HepG2 (cell line): ENCODE results near the gene CPLANE1. TPM values are rescaled to one million over a fixed set of nuclear protein-coding genes. Genes with fewer than 3 reads are reported as not detected.

Experiments used
- ATAC-seq: fragments of 200-7000 bp; cut with Tn5 transposase; 3 replicates; pipeline ENCODE4 v1.9.1; 2020; ENCODE audit warnings: mild to moderate bottlenecking, moderate library complexity
- BruUV-seq: library from RNA; stranded (reverse); fragments of 400-500 nt; replicated peaks from 2 replicates; lab custom pipeline; 2021; lab: Mats Ljungman, UMichigan
- CTCF ChIA-PET: fragments of 300-600 bp; formaldehyde crosslinking; extraction: SDS; loops from one replicate; lab custom pipeline; 2021; ENCODE audit warnings: low total read pairs, inconsistent platforms, low intra/inter-chr PET ratio; lab: Yijun Ruan, JAX
- POLR2A ChIA-PET: fragments of 350-600 bp; sonication (Branson Sonifier 250); formaldehyde crosslinking; loops from one replicate; lab custom pipeline; 2020; ENCODE audit warnings: antibody characterized with exemption, inconsistent platforms; lab: Yijun Ruan, JAX
- DNase-seq: peaks from one replicate; pipeline ENCODE4 v3.0.0-alpha.2; 2015; ENCODE audit warnings: low spot score
- FAIRE-seq: peaks from 3 replicates; lab custom pipeline; 2011; peaks lifted over from hg19 to GRCh38; lab: Jason Lieb, UNC
- H2AFZ ChIP-seq: one replicate; pipeline ENCODE4 v1.6.1; 2011; ENCODE audit warnings: low read length, inconsistent platforms
- H3K27ac ChIP-seq: fragments of 300-600 bp; 3 replicates; pipeline ENCODE4 v1.8.0; 2011; ENCODE audit warnings: mixed run types, mild to moderate bottlenecking, mixed read lengths, low read length, inconsistent platforms; ENCODE audit not compliant: insufficient read depth; ENCODE audit errors: extremely low read length
- H3K27me3 ChIP-seq, 2 experiments: fragments of 200-600 bp in 1 of 2; 2 replicates in 1 of 2; 3 replicates in 1 of 2; pipeline versions ENCODE4 v1.6.0 to v1.8.0; 2011; ENCODE audit warnings: low read length in 2 of 2, mild to moderate bottlenecking in 2 of 2, moderate library complexity in 2 of 2, inconsistent platforms in 1 of 2; ENCODE audit not compliant: insufficient read depth in 2 of 2, control insufficient read depth in 1 of 2
- H3K36me3 ChIP-seq, 2 experiments: fragments of 200-600 bp in 1 of 2; replicated peaks in 1 of 2; 2 replicates in 1 of 2; 3 replicates in 1 of 2; pipeline versions ENCODE4 v1.5.1 to v1.8.0; 2011; ENCODE audit warnings: low read length in 2 of 2, inconsistent platforms in 1 of 2; ENCODE audit not compliant: insufficient read depth in 2 of 2, control insufficient read depth in 1 of 2
- H3K4me1 ChIP-seq: 2 replicates; pipeline ENCODE4 v1.5.1; 2012; ENCODE audit warnings: low read length, inconsistent platforms; ENCODE audit not compliant: insufficient read depth
- H3K4me2 ChIP-seq: 2 replicates; pipeline ENCODE4 v1.6.0; 2011; ENCODE audit warnings: low read depth, low read length, inconsistent platforms
- H3K4me3 ChIP-seq, 3 experiments: fragments of 200-600 bp in 1 of 3; sonication (generic), shearing (Covaris generic) in 1 of 3; replicated peaks in 1 of 3; 2 replicates each; pipeline ENCODE4 v1.5.1; 2011 to 2016; ENCODE audit warnings: low read length in 3 of 3, inconsistent platforms in 2 of 3, low read depth in 2 of 3, mild to moderate bottlenecking in 2 of 3, control low read depth in 1 of 3, mixed read lengths in 1 of 3; ENCODE audit not compliant: insufficient read depth in 1 of 3
- H3K79me2 ChIP-seq: one replicate; pipeline ENCODE4 v1.6.1; 2011; ENCODE audit warnings: low read length, inconsistent platforms; ENCODE audit not compliant: insufficient read depth
- H3K9ac ChIP-seq: 2 replicates; pipeline ENCODE4 v1.6.0; 2011; ENCODE audit warnings: mild to moderate bottlenecking, low read depth, low read length, inconsistent platforms; ENCODE audit not compliant: insufficient read depth
- H3K9me3 ChIP-seq: 2 replicates; pipeline ENCODE4 v1.5.1; 2012; ENCODE audit warnings: mild to moderate bottlenecking, low read length
- H4K20me1 ChIP-seq: 2 replicates; pipeline ENCODE4 v1.6.0; 2011; ENCODE audit warnings: inconsistent platforms, mild to moderate bottlenecking, low read length, moderate library complexity; ENCODE audit not compliant: insufficient read depth
- DZIP1 ChIP-seq: sonication (generic); formaldehyde crosslinking; IDR thresholded peaks from 2 replicates; pipeline ENCODE4 v1.5.0; 2020; ENCODE audit warnings: mild to moderate bottlenecking, missing genetic modification reagents
- KLF6 ChIP-seq: IDR thresholded peaks from 2 replicates; pipeline ENCODE4 v1.8.0; 2016; ENCODE audit warnings: missing biosample characterization, missing genetic modification reagents
- NCOA1 ChIP-seq: sonication (generic); formaldehyde crosslinking; IDR thresholded peaks from 2 replicates; pipeline ENCODE4 v1.9.0; 2021; ENCODE audit warnings: missing genetic modification reagents
- ZNF296 ChIP-seq: sonication (generic); formaldehyde crosslinking; conservative IDR thresholded peaks from 2 replicates; pipeline ENCODE4 v1.5.0; 2020; ENCODE audit warnings: mild to moderate bottlenecking, missing genetic modification reagents
- WGBS: methylation state at CpG from one replicate; pipeline ENCODE4 v1.1.6; 2017; ENCODE audit warnings: low lambda C conversion rate; 5-methylcytosine and 5-hydroxymethylcytosine counted together
- in situ Hi-C: cut with HindIII; loops from 2 replicates; pipeline ENCODE4 v1.10.0; 2017; ENCODE audit warnings: low pct_unique_long_range_greater_than_20kb; ENCODE audit not compliant: extremely low pct_ligation_motif_present
- intact Hi-C: fragments of 100-400 bp; cut with micrococcal nuclease; formaldehyde crosslinking; loops from one replicate; pipeline ENCODE4 v1.10.0; 2022; ENCODE audit not compliant: unreplicated experiment
- polyA plus RNA-seq, 8 experiments: library from polyadenylated mRNA; depleted of rRNA in 3 of 8; stranded (reverse) in 7 of 8; unstranded in 1 of 8; fragments of >200 nt; fragmentation: Illumina TruSeq in 4 of 8; extraction: Trizol in 4 of 8; gene quantifications; 2 replicates each; pipeline versions ENCODE4 v1.2.1 to v1.2.3, GENCODE V29; 2011 to 2016; ENCODE audit warnings: low read depth in 4 of 8, missing spikeins in 1 of 8, mixed read lengths in 1 of 8; ENCODE audit not compliant: insufficient read depth in 1 of 8
- total RNA-seq, 5 experiments: library from RNA; depleted of rRNA; stranded (reverse); fragments of >200 nt; fragmentation: Illumina TruSeq; extraction: Trizol; gene quantifications; 2 replicates each; pipeline ENCODE4 v1.2.3, GENCODE V29; 2016; ENCODE audit warnings: low read depth in 1 of 5

Gene CPLANE1
- total and polyA plus RNA-seq, 2 of the 13 experiments (the other 11 are each of a cell fraction or from before 2014, with no cell fraction given): 6.3 to 9.9 TPM

GRCh38 chr5:37111426-37112382 is 137.5 kb downstream of the CPLANE1 start:
- CTCF ChIA-PET: no interaction called here
- no TSS peak for BruUV-seq

More at GRCh38 chr5:37111426-37112382, 137.5 kb downstream of the CPLANE1 start:
- H2AFZ ChIP-seq: no peak overlapping the region
- no peak overlapping the region for H3K4me3 ChIP-seq
- no peak for DNase-seq
- TF ChIP-seq DZIP1: no peak
- no peak for TF ChIP-seq ZNF296 (CRISPR knock-in tag)
- no peak for TF ChIP-seq KLF6 (CRISPR knock-in tag)
- no peak for TF ChIP-seq NCOA1 (CRISPR knock-in tag)
- H3K27me3 ChIP-seq: no peaks in the 10 kb centered on the region
- no peak for FAIRE-seq
- intact Hi-C loops (loop anchor here (5.0 kb wide), 1 partner anchor 394 kb away; no protein-coding TSS in a partner anchor), in situ Hi-C loops (no loop called here)
- 95% methylated on average over 4 of the region's 4 CpGs for WGBS
- H3K79me2 ChIP-seq: no peaks in the 10 kb centered on the region
- H3K36me3 ChIP-seq: peaks cover 1 to 5% of the 10 kb centered on the region in 2 experiments; a peak in 1 of 5 replicates
- POLR2A ChIA-PET: no interaction called here
- no peak for ATAC-seq
- H3K4me2 ChIP-seq: no peak overlapping the region
- H4K20me1 ChIP-seq: no peaks in the 10 kb centered on the region
- H3K9me3 ChIP-seq: no peaks in the 10 kb centered on the region
- no peak overlapping the region for H3K9ac ChIP-seq
- H3K27ac ChIP-seq: no peak overlapping the region
- peaks cover 13% of the 10 kb centered on the region for H3K4me1 ChIP-seq
